CD4-positive, alpha-beta T cell treated with Interferon gamma for 1 hour (primary cell): ENCODE data around the gene SRRM5.
"Not testable (repeated sequence)": the region's sequence is repeated elsewhere in the genome, so short reads cannot be mapped to it uniquely, and the experiment has no call there.

Experiments used
- DNase-seq: peaks from one replicate; pipeline ENCODE4 v3.0.0-alpha.2; 2020

SRRM5 gene

DNA sequence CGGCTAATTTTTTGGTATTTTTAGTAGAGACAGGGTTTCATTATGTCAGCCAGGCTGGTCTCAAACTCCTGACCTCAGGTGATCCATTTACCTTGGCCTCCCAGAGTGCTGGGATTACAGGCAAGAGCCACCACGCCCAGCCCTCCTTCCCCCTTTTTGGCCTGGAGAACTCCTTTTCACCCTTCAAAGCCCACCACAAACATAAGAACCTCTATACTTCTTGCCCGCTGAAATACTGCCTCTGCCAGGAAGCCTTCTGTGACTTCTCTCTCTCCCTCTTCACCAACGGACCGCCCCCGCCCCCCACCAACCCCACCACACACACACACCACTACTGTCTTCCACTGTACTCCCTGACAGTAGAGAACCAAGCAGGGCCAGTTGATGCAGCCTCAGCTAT is 5.1 kb downstream of the SRRM5 start:
- DNase-seq = no peak

DNA sequence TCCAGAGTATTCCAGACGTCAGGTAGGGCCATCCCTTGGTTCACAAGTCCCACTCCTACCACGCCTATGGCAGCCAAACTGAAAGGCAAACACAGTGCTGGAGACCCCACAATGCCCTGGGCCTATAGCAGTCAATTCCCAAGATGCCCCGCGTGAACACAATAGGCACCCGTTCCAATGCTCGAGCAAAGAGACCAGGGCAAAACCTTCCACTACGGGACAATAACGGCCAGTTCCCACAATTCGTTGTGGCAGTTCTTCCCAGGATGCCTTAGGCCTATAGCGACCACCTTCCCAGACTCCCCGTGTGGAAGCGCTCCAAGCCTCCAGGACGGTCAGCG is 7.0 kb downstream of the SRRM5 start:
- DNase-seq = peak; percentile 36

DNA sequence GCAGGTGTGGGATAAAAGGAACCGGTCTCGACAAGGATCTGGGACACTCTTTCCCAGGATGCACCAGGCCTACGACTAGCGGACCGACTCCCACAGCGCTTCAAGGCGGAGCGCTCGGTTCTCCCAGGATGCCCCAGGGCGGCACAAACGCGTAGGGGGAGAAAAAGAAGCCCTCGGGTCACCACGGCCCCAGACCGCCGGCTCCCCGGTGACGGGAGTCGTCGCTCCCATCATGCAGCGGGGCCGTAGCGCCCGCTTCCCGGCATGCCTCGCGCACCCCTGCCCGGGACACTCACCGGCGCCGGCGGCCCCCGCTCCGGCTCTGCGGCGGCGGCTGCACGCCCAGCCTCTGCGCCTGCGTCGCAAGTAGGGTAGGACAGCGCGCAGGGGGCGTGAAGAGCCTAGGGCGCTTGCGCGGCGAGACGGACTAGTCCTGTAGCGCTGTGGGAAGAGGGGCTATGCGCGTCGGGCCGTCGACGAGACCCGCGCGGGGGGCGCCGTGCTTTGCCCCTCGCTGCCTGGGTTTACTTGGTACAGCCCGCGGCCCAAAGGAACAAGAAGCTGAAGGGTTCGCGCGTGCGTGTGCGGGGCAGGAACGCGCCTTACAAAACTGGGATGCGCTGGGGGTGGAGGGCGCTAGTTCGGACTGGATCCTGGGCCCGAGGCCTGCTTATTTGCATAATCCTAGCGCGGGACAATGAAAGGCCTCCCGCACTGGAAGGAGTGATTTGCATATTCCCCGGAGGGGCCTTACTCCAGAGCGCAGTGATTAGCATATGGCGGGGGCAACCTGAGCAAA is 7.6 kb downstream of the SRRM5 start, which contains the start of gene ZNF428:
TSS of gene ZNF428 (minus strand) at position 368 of the 799 bp plus-strand sequence. CDS start 5,325 bp downstream, outside the sequence.
- DNase-seq = peak; percentile 90

DNA sequence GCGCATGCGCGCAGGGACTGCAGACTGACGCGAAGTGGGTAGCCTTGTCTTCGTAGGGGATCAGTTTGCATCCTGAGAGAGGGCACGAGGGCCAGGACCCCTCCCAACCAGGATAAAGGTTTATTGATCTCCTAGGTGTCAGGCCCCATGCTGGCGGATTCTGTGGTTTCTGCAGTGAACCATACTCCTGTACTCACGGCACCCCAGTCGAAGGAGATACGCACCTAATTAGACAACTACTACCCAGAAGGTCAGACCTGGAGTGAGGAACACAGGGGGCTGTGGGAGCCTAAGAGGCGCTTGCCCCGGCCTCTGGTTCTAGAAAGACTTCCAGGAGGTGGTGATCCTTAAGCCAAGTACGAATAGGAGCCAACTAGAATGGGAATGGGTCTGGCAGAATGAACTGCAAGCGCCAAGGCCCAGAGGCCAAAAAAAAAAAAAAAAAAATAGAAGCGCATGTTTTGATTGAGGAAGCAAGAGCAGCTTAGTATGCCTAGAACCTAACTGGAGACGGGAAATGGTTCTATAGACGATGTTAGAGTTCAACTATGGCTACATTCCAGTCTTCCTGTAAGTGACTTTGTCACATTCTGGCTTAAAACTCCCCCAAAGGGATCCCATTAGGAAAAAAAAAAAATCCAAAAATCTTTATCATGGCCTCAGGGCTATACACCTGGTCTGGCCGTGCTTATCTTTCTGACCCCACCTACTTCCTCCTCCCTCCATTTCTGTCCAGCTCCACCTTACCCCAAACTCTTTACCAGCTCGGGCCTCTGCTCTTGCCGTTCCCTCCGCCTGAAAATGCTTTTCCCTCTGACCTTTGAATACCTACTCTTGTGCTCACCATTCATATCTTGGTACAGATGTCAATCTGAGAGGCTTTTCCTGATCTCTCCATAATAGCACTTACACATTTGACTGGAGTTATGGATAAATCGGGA is 8.4 kb downstream of the SRRM5 start:
- DNase-seq = peak; percentile 85

DNA sequence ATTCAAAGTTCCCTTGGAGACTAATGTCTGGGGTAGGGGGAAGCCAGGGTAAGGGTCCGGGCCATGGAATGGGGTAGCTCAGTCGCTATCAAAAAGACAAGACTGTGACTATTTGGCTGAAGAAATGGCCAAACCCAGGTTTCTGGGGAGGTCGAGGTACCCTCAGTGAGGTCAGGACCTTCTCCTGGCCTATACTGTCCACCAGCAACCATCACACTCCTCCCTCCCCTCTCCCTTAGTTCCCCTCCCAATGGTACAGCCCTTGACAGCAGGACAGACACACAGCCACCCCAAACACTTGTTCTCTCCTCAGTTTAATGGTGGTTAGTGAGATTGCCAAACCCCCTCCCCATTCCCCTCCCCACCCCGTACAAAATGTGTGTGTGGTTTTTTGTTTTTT is 10.2 kb downstream of the SRRM5 start:
- no peak for DNase-seq

DNA sequence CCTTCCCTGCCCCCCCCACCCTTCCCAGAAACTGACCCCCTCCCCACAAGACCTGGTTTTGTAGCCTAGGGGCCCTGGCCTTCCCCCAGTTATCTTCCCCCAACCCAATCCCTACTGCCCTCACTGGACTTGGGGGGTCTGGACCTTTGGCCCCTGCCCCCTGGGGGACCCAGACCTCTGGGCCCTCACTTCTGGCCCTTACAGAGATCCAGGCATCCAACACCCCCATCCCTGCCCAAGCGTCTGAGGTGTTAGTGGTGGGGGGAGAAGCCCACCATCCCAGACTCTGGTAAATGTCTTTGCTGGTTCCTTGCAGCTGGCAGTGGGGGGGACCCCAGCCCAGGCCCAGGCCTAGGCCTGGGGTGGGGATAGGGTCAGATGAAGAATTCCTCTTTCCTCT is 11.1 kb downstream of the SRRM5 start:
- no peak for DNase-seq

DNA sequence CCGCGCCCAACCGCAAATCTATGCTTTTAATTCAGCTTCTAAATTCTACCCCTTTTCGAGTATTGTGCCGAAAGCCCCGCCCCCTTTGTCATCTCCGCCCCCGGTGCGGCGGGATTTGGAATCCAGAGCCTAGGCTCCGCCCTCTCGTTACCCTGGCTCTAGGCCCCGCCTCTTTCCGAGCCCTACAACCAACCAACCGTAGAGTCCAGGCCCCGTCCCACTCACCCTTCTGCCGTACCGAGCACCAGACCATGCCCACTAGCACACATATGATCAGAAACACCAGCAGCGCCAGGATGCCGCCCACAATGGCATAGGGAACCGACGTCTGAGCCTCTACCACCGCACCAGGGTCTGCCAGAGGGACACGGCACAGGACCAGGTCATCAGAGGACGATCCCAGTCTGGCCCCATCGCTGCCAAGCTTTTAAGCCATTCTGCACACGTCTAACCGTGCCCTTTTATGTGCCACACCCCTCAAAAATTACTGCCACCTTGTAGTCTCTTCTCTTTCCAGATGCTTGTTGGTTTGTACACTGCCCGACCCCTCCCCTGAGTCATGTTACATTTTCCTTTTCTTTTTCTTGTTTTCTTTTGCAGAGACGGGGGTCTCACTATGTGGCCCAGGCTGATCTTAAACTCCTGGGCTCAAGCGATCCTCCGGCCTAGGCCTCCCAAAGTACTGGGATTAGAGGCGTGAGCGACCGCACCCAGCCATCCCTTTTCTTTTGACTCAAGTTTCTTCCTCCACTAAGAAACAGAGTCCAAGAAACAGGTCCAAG is 12.2 kb downstream of the SRRM5 start:
- DNase-seq = no peak

DNA sequence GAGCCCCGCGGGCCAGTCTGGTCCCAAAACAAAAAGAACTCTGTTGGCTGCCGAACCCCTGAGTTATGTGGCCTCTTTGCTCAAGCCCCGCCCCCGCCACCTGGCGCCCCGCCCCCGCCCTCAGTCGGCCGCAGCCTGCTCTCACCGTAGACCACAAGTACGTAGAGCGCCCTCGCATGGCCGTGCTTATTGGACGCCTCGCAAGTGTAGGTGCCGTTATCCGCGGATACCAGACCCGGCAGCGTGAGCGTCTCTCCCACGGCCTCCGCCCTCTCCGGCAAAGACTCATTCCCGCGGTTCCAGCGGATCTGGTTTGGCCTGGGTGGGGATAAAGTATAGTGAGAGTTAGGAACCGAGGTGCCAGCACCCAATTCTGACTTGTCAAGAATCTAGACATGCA is 13.0 kb downstream of the SRRM5 start:
- DNase-seq = peak; percentile 86

DNA sequence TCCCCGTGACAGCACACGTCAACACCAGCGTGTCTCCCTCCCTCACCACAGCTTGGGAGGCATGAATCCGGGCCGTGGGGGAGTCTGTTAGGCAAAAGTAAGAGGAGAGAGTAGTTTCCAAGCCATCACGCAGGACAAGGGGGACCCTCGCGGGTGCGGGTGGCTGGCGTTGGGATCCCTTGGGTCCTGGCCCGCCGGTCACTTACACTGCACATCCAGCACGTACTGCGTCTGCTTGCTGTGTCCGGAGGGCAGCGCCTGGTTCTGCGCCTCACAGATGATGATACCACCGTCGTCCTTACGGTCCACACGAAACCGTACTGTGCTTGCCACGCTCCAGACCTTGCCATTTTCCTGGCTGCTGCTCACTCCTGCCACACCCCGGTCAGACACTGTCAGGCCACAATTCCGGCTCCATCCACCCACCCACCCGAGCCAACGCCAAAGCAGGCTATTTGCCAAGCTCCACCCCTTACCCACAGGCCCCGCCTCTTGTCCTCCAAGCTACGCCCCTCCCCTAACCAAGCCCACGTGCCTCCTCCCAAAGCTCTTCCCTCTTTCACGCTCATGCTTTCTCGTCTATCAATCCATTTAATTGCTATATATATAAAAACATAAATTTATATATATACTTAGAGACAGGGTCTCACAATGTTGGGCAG is 14.2 kb downstream of the SRRM5 start:
- no peak for DNase-seq

DNA sequence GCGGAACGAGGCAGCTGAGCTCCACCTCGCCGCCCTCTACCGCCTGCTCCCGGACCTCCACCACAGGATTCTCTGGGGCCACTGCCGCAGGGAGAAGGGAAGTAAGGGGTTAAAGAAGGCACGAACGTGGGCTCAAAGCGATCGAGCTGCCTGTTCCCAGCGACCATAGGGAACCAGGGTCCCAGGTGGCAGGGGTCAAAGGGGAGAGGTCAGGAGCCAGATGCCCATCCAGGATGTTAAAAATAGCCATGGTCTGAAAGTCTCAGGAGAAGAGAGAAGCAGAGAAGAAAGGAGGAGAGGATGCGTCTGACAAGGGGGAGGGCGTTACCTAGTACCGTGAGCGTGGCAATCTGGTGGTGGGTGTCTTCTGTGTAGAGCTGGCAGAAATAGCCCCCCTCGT is 14.9 kb downstream of the SRRM5 start:
- DNase-seq = no peak

DNA sequence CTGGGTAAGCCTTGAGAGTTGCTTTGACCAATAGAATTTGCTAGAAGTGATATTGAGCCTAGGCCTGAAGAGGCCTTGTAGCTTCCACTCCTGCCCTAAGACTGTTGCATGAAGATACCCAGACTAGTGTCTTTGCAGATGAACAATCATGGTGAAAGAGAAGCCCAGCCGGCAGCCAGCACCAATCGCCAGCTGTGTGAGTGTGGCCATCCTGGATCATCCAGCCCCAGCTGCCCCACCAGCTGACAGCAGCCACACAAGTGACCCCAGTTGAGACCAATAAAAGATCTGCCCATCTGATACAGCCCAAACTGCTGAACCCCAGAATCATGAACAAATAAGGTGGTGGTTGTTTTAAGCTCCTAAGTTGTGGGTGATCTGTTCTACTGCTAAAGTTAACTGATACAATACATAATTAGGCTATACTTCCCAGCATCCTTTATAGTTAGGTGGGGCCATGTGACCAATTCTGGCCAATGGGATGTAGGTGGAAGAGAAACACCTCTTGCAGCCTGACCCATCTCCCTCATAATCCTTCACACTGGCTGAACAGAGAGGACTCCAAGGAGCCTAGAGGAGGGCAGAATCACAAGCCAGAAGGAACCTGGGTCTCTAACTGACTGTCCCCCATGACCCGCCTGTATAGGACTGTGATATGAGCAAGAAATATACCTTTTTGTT is 16.9 kb downstream of the SRRM5 start:
- DNase-seq = no peak

DNA sequence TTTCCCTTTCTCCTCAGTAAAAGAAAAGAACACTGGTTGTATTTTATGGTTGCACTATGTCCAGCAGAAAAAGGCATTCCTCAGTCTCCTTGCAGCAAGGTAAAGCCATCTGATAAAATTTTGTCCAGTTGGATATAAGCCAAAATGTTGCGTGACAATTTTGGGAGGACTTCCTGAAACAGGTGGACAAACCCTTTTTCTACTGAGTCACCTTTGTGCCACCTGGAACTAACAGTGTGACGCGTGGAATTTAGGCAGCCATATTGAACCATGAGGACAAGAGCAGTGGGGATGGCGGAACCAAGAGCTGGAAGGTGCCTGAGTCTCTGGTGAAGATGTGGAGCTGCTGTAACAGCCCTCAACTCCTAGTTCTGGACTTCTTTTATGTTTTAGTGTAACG is 19.6 kb downstream of the SRRM5 start:
- DNase-seq = no peak

DNA sequence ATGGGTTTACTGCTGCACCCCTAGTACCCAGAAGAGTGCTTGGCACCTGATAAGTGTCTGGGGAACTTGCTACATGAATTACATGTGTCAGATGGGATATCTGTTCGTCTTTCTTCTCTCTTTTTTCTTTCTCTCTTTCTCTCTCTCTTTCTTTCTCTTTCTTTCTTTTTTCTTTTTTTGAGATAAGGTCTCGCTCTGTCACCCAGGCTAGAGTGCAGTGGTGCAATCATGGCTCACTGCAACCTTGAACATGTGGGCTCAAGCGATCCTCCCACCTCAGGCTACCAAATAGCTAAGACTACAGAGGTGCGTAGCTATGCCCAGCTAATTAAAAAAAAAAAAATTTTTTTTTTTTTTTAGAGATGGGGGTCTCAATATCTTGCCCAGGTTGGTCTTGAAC is 21.6 kb downstream of the SRRM5 start:
- no peak for DNase-seq

DNA sequence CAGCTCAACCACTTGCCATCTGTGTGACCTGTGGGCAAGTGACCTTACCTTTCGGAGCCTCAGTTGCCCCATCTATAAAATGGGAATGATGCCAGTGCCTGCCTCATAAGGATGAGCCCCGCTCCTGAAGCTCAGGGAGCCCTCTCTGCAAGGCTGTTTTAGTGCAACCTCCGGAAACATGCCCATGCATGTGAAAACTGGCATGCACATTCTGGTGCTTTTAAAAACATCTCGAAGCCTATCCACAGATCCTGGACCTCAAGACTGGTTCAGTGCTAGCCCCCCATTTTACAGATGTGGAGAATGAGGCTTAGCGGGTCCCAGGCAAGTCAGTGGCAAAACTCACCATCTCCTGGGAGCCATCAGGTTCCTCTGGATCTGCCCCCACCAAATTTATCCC is 22.2 kb downstream of the SRRM5 start:
- no peak for DNase-seq

DNA sequence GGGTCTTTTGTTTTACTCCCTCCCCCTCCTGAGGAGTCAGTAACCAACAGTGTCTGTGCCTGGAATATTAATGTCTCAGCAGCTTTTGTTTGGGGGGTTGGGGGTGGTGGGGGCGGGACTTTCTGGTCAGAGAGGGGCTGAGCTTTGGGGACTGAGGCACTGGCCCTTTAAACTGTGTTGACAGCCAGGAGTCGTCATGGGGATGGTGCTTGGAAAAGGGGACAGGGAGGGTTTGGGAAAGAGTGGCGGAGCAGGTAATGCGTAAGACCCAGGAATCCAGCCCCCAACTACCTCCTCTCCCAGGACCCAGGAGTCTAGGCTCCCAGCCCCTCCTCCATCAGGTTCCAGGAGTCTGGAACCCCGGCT is 22.6 kb downstream of the SRRM5 start:
- no peak for DNase-seq

DNA sequence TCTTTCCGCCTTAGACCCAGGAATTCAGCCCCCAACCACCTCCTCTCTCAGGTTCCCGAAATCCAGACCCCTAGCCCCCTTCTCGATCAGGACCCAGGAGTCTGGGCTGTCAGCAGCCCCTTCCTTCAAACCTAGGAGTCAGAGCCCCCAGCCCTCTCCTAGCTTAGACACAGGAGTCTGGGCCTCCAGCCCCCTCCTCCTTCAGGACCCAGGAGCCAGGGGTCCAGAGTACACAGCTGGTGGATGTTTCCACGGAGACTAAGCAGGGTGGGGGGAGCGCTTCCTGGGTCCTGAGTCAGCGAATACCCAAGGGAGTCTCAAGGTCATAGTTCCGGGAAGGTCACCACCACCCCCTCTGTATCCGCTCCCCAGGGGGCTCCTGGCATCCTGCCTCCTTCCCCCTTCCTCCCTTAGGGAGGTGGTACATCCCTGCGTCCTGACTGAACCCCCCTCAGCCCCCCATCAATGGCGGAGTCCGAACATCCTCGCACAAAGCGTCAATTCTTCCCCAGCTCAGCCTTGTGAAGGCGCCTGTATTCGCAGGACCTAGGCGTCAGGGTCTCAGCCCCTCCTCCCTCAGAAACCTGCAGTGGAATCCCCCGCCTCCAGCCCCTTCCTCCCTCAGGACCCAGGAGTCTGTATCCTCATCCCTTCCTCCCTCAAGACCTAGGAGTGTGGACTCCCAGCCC is 23.1 kb downstream of the SRRM5 start:
- no peak for DNase-seq

DNA sequence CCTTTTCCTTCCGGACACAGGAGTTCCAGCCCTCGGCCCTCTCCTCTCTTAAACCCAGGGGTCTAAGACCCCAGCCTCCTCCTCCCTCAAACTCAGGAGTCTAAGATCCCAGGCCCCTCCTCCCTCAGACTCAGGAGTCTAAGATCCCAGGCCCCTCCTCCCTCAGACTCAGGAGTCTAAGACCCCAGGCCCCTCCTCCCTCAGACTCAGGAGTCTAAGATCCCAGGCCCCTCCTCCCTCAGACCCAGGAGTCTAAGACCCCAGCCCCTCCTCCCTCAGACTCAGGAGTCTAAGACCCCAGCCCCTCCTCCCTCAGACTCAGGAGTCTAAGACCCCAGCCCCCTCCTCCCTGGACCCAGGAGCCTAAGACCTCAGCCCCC is 23.7 kb downstream of the SRRM5 start:
- DNase-seq = not testable (repeated sequence)

DNA sequence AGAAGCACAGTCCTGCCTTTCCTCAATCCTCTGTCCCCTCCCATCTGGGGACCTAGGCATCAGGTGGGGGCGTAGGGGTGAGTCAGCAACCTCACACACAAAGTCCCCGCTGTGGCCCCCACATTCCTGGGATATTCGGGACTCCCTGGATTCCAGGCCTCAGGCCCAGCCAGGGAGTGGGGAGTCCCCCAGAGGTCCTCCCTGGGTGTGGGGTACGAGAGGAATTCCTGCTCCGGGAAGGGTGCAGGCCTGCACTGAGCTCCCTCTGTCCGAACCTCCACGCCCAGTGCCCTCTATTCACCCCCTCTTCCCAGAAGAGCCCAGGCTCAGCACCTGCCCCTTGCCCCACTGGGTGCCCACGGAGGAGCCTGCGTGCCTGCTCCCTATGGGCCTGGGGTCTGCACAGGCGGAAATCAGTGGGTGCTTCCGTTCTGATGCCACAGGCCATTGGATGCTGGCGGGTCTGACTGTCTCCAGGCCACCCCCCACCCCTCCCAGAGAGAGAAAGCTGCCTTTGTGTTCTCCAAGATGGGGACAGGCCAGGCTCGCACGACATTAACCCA is 24.3 kb downstream of the SRRM5 start:
- DNase-seq = no peak

DNA sequence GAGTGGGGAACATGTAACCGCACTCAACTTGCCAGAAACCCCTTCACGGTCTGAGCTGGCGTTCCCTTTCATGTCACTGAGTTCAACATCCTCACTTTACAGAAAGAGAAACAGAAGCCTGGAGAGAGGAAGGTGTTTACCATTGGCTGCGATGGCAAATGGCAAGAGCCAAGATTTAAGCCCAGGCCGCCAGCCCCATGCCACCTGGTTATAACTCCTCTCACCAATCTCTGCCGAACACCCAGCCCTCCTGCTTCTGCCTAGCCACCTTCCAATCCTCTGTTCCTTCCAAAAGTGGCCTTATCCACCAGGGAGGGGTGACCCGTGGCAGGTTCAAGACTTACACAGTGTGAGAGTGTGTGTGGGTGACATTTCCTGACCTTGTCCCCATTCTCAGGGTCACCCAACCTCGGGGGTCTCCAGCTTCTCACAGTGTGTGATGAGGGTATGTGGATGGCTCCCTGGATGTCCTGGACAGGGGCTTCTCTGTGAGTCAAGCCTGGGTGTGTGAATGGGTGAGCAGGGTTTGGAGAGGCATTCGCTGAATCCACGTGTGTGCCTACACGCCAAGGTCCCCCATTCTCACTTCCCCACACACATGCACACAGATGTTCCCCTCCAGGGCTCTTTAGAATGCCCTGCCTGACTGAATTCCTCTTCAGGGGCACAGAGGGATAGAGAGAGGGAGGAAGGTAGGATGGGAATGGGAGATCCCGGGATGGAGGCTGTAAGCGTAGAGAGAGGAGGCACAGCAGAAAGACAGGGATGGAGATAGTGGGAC is 26.5 kb downstream of the SRRM5 start:
- peak; percentile 9 for DNase-seq

DNA sequence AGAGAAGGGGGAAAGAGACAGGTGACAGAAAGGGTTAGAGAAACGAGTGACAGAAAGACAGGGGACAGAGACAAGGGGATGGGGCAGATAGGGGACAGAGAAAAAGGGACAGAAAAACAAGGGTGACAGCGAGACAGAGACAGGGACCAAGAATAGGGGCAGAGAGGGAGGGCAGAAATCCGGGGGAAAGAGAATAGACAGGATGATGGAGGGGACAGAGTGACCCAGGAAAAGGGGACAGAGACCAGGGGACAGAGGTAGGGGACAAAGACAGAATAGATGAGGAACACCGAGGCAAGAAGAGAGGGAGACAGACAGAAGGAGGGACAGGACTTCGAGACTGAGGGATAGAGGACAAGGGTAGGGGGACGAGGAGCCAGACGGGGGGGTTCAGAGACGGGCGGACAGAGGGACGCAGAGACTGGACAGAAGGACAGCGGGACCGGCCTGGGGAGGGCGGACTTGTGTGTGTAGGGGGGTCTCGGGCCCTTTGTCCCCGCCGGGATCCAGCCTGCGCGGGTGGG is 27.2 kb downstream of the SRRM5 start:
- no peak for DNase-seq
